ENCODE results near the gene CSRNP3. TPM values are rescaled to one million over a fixed set of nuclear protein-coding genes. Genes with fewer than 3 reads are reported as not detected.

The CSRNP3 gene
- total and polyA plus RNA-seq, 2 donors (not counting 3 experiments of a cell fraction or from before 2014, with no cell fraction given) = not detected

DNA sequence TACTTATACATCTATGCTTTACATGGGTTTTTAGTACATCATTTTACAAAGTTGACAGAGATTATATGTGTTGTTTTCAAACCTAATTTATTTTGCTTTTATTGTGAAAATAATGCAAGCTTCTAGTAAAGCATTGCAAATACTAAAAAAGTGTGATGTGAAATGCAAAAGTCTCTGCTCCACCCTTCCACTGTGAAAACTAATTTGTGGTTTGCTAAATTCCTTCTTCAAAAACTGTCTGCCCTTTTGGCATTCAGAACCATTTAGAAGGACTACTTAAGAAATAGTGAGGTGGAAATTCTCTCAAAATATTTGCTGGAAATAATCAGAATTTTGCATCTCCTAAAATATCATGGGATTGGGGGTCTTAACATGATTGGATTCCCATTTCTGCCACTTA, 78.4 kb downstream of the CSRNP3 start:
- no peak overlapping the region for H3K27ac ChIP-seq (ENCODE audit: insufficient read depth, low read depth, low read length)
- no peak overlapping the region for H3K9ac ChIP-seq (replicated peaks; ENCODE audit: extremely low read depth, insufficient read depth, low read length)
- H3K79me2 ChIP-seq (ENCODE audit: control insufficient read depth, insufficient read depth, low read length) = no peaks in the 10 kb centered on the region
- H4K20me1 ChIP-seq (replicated peaks; ENCODE audit: control insufficient read depth, extremely low read depth, insufficient read depth, low read length) = no peaks in the 10 kb centered on the region
- H3K4me3 ChIP-seq (replicated peaks in 1 of 3; ENCODE audit: insufficient read depth in 1 of 3, low read depth in 1 of 3, low read length in 3 of 3) = no peak overlapping the region
- no peak overlapping the region for H3K4me2 ChIP-seq (ENCODE audit: insufficient read depth, low read length)
- dilution Hi-C loops (cut with MboI; ENCODE audit: extremely low pct_ligation_motif_present, low sequenced_read_pairs) = no loop called here
- H3K27me3 ChIP-seq (ENCODE audit: control insufficient read depth in 2 of 2, insufficient read depth in 2 of 2, low read length in 2 of 2) = no peaks in the 10 kb centered on the region
- H2AFZ ChIP-seq (ENCODE audit: low read depth, low read length) = no peak overlapping the region
- TF ChIP-seq, protein P1, sequence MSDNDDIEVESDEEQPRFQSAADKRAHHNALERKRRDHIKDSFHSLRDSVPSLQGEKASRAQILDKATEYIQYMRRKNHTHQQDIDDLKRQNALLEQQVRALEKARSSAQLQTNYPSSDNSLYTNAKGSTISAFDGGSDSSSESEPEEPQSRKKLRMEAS (IDR thresholded peaks at IDR 0.05; ENCODE audit: insufficient read depth, insufficient read length) = no peak
- no peak for TF ChIP-seq EZH2 (IDR thresholded peaks at IDR 0.05; ENCODE audit: borderline replicate concordance, low read depth, low read length, severe bottlenecking)
- no peak for TF ChIP-seq JUN (IDR thresholded peaks at IDR 0.05; ENCODE audit: borderline replicate concordance, insufficient read depth, insufficient read length, low read depth)
- POLR2A ChIA-PET = no interaction called here
- FAIRE-seq (no peak), DNase-seq (ENCODE audit: low read depth, low spot score) (no peak)
- no peaks in the 10 kb centered on the region for H3K36me3 ChIP-seq (ENCODE audit: control insufficient read depth in 2 of 2, extremely low read depth in 1 of 2, insufficient read depth in 2 of 2, low read length in 2 of 2)
- intact Hi-C loops (cut with micrococcal nuclease) = no loop called here
- no TSS peak for BruUV-seq (replicated peaks)
- CTCF ChIA-PET = no interaction called here
- H3K9me3 ChIP-seq (replicated peaks; ENCODE audit: control insufficient read depth, insufficient read depth, low read length) = no peaks in the 10 kb centered on the region
- H3K4me1 ChIP-seq (ENCODE audit: control insufficient read depth, extremely low read depth, insufficient read depth, low read length) = no peaks in the 10 kb centered on the region
- H3K9me1 ChIP-seq (replicated peaks; ENCODE audit: control insufficient read depth, extremely low read depth, insufficient read depth, low read length) = no peaks in the 10 kb centered on the region

DNA sequence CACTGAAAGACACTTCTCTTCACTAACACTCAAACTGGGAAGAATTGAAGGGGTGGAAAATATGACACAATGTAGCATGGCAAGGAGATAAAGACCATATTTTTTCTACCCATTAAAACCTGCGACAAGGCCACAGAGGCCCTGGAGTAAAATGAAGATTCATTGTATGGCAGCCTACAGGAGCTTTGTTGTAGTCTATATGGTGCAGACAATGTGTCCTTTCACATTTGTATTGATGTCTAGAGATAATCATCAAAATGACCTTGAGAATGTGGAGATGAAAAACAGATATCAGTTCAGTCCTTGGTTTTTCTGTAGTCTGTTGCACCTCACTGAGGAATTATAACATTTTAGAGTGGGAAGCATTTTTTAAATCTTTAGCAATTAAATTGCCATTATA, 80.1 kb downstream of the CSRNP3 start:
- no peak overlapping the region for H3K4me3 ChIP-seq (replicated peaks in 1 of 3; ENCODE audit: insufficient read depth in 1 of 3, low read depth in 1 of 3, low read length in 3 of 3)
- H3K9me3 ChIP-seq (replicated peaks; ENCODE audit: control insufficient read depth, insufficient read depth, low read length) = no peaks in the 10 kb centered on the region
- no peaks in the 10 kb centered on the region for H3K27me3 ChIP-seq (ENCODE audit: control insufficient read depth in 2 of 2, insufficient read depth in 2 of 2, low read length in 2 of 2)
- no peak overlapping the region for H3K9ac ChIP-seq (replicated peaks; ENCODE audit: extremely low read depth, insufficient read depth, low read length)
- ChIA-PET POLR2A (no interaction called here), CTCF (interaction anchor here (1.4 kb wide), 1 partner anchor 10 kb away, joined by 3 read pairs; no protein-coding TSS in a partner anchor)
- no TSS peak for BruUV-seq (replicated peaks)
- FAIRE-seq (no peak), DNase-seq (ENCODE audit: low read depth, low spot score) (no peak)
- H3K79me2 ChIP-seq (ENCODE audit: control insufficient read depth, insufficient read depth, low read length) = no peaks in the 10 kb centered on the region
- intact Hi-C loops (cut with micrococcal nuclease) (no loop called here), dilution Hi-C loops (cut with MboI; ENCODE audit: extremely low pct_ligation_motif_present, low sequenced_read_pairs) (no loop called here)
- H3K9me1 ChIP-seq (replicated peaks; ENCODE audit: control insufficient read depth, extremely low read depth, insufficient read depth, low read length) = no peaks in the 10 kb centered on the region
- H3K36me3 ChIP-seq (ENCODE audit: control insufficient read depth in 2 of 2, extremely low read depth in 1 of 2, insufficient read depth in 2 of 2, low read length in 2 of 2) = no peaks in the 10 kb centered on the region
- no peak overlapping the region for H2AFZ ChIP-seq (ENCODE audit: low read depth, low read length)
- no peak overlapping the region for H3K4me2 ChIP-seq (ENCODE audit: insufficient read depth, low read length)
- H3K27ac ChIP-seq (ENCODE audit: insufficient read depth, low read depth, low read length) = no peak overlapping the region
- no peaks in the 10 kb centered on the region for H3K4me1 ChIP-seq (ENCODE audit: control insufficient read depth, extremely low read depth, insufficient read depth, low read length)
- no peaks in the 10 kb centered on the region for H4K20me1 ChIP-seq (replicated peaks; ENCODE audit: control insufficient read depth, extremely low read depth, insufficient read depth, low read length)
- TF ChIP-seq, protein P1 (IDR thresholded peaks at IDR 0.05; ENCODE audit: insufficient read depth, insufficient read length) = no peak
- TF ChIP-seq, protein P2, sequence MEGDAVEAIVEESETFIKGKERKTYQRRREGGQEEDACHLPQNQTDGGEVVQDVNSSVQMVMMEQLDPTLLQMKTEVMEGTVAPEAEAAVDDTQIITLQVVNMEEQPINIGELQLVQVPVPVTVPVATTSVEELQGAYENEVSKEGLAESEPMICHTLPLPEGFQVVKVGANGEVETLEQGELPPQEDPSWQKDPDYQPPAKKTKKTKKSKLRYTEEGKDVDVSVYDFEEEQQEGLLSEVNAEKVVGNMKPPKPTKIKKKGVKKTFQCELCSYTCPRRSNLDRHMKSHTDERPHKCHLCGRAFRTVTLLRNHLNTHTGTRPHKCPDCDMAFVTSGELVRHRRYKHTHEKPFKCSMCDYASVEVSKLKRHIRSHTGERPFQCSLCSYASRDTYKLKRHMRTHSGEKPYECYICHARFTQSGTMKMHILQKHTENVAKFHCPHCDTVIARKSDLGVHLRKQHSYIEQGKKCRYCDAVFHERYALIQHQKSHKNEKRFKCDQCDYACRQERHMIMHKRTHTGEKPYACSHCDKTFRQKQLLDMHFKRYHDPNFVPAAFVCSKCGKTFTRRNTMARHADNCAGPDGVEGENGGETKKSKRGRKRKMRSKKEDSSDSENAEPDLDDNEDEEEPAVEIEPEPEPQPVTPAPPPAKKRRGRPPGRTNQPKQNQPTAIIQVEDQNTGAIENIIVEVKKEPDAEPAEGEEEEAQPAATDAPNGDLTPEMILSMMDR (IDR thresholded peaks at IDR 0.05; ENCODE audit: extremely low read depth in 1 of 2, insufficient read depth in 1 of 2, low read depth in 1 of 2, low read length in 2 of 2) = no peak
- TF ChIP-seq POLR2AphosphoS5 (IDR thresholded peaks at IDR 0.05; ENCODE audit: insufficient read depth, low read depth, low read length) (no peak), FOS (IDR thresholded peaks at IDR 0.05; ENCODE audit: borderline replicate concordance, insufficient read depth, low read length) (no peak), EZH2 (IDR thresholded peaks at IDR 0.05; ENCODE audit: borderline replicate concordance, low read depth, low read length, severe bottlenecking) (no peak), JUN (IDR thresholded peaks at IDR 0.05; ENCODE audit: borderline replicate concordance, insufficient read depth, insufficient read length, low read depth) (no peak), POLR2A (IDR thresholded peaks at IDR 0.05; ENCODE audit: low read depth, low read length) (no peak), GATA2 (IDR thresholded peaks at IDR 0.05; ENCODE audit: insufficient read depth, insufficient read length, low read depth, low read length) (no peak), MYC (IDR thresholded peaks at IDR 0.05; ENCODE audit: low read depth, low read length) (no peak)
